ENCODE results near the gene ABI3BP. TPM values are rescaled to one million over a fixed set of nuclear protein-coding genes. Genes with fewer than 3 reads are reported as not detected.

The ABI3BP gene
- total RNA-seq, 1 experiment from 2014 or later: 1.7 TPM

- DNase-seq (ENCODE audit: extremely low read depth, low read depth): no peak
Observed at GRCh38 chr3:100702082-100702979, 290.9 kb downstream of the ABI3BP start.

DNA sequence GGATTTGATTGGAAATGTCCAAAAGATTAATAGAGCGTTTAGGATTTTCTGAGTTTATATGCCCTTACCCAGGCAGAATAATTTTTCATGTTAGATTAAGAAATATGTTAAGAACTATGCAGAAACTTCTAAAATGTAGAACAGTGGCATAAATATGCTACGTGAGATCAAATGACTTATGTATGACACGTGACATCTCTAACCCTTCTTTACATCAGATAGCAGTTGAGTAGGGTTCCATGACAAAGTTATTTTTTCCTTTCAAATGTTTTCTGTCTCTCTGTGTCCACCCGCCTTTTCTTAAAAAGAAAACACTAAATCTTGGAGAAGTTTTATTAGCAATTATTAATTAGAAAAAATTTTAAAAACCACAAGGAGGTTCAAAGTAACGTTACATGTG is 292.5 kb downstream of the ABI3BP start:
- DNase-seq (ENCODE audit: extremely low read depth, low read depth): no peak

Small RNAs within 50 kb of the gene (small RNA-seq; reads per million reads assigned to genes)
- gene RNU6-865P: 0 reads per million in 2 experiments

All from NCI-H460 (cell line).